ES-I3 (cell line): ENCODE data around the gene VASN.
A peak's percentile ranks its signal among the peaks of the same experiment; 100 is the strongest.

Source experiments
- H3K36me3 ChIP-seq: 2 replicates; pipeline ENCODE4 v1.6.1; 2013; ENCODE audit warnings: mild to moderate bottlenecking, low read length, control low read depth, moderate library complexity; ENCODE audit not compliant: insufficient read depth
- H3K4me1 ChIP-seq: 2 replicates; pipeline ENCODE4 v1.6.1; 2013; ENCODE audit warnings: mild to moderate bottlenecking, control low read depth, low read length; ENCODE audit not compliant: insufficient read depth
- H3K9ac ChIP-seq: 2 replicates; pipeline ENCODE4 v1.6.1; 2013; ENCODE audit warnings: low read depth, mild to moderate bottlenecking, low read length, moderate library complexity
- H3K9me3 ChIP-seq: 2 replicates; pipeline ENCODE4 v1.6.1; 2013; ENCODE audit warnings: mild to moderate bottlenecking, low read length, moderate library complexity; ENCODE audit not compliant: control insufficient read depth, insufficient read depth

VASN gene

GRCh38 chr16:4415538-4416199 is 44.0 kb downstream of the VASN start:
- no peaks in the 10 kb centered on the region for H3K36me3 ChIP-seq
- peak overlapping the region; percentile 93 for H3K9ac ChIP-seq
- peaks cover 7% of the 10 kb centered on the region; the same call in 1 of the 2 replicates for H3K4me1 ChIP-seq
- H3K9me3 ChIP-seq: no peaks in the 10 kb centered on the region

GRCh38 chr16:4416200-4417032 is 44.8 kb downstream of the VASN start, which contains the start of gene CORO7:
Gene CORO7 (minus strand): TSS chr16:4416596. CDS start chr16:4416518, 78 bp downstream.
- Histone ChIP-seq H3K9me3 (no peaks in the 10 kb centered on the region), H3K36me3 (no peaks in the 10 kb centered on the region), H3K4me1 (peaks cover 7% of the 10 kb centered on the region; the same call in 1 of the 2 replicates), H3K9ac (peak within 1 kb of the TSS; percentile 93)

DNA sequence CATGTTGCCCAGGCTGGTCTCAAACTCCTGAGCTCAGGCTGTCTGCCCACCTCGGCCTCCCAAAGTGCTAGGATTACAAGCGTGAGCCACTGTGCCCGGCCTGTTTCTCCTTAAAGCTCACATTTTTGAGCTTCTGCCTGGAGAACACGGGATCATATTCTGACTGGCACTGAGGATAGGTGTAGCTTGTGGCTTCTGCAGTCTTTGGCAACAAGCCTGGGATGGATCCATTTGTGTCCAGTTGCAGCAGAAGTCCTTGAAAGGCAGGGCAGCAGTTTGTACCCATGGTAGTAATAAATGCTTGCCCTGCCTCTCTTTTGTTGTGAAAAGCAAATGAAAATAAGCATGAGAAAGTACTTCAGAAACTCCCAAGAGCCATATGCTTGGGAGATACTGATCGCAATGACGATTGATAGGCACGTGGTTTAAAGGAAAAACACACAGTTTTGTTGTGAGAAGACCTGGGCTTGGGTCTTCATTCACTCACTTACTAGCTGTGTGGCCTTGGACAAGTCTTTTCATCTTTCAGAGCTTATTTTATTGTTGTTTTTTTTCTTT is 47.8 kb downstream of the VASN start:
- Histone ChIP-seq H3K9ac (no peak overlapping the region), H3K4me1 (peaks cover 7% of the 10 kb centered on the region; the same call in 1 of the 2 replicates), H3K36me3 (no peaks in the 10 kb centered on the region), H3K9me3 (no peaks in the 10 kb centered on the region)

DNA sequence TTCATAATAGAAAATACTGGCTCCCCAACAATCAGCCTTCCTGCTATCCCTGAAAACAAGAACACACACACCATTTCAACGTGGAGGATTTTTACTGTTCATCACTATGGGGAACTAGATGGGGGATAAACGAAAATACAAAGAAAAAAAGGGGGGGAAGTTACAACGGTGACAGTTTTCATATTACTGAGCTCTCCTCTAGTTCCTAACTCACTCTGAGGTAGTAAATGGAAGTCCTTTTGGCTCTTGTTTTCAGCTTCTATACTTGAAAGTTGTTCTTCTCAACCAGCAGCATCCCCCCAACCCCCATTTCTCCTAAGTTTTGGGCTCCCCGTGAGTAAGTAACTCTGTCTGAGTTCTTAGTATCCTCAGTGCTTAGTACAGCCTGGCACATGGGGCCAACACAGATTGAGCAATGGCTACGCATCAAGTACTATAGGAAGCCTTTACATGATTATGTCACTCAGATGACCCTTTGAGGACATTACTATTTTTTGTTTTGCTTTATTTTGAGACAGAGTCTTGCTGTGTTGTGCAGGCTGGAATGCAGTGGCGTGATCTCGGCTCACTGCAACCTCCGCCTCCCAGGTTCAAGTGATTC is 49.0 kb downstream of the VASN start:
- Histone ChIP-seq H3K4me1 (no peaks in the 10 kb centered on the region), H3K9ac (no peak overlapping the region), H3K36me3 (no peaks in the 10 kb centered on the region), H3K9me3 (no peaks in the 10 kb centered on the region)

GRCh38 chr16:4425378-4426020 is 53.9 kb downstream of the VASN start, which contains the start of gene DNAJA3:
Gene DNAJA3 (plus strand): TSS chr16:4425868. CDS start chr16:4425882, 14 bp downstream.
- H3K9me3 ChIP-seq: no peaks in the 10 kb centered on the region
- H3K36me3 ChIP-seq: no peaks in the 10 kb centered on the region
- no peaks in the 10 kb centered on the region for H3K4me1 ChIP-seq
- peak within 1 kb of the TSS; percentile 84 for H3K9ac ChIP-seq

GRCh38 chr16:4426021-4426684 is 54.5 kb downstream of the VASN start:
- H3K4me1 ChIP-seq: no peaks in the 10 kb centered on the region
- peaks cover 2% of the 10 kb centered on the region; the same call in 1 of the 2 replicates for H3K36me3 ChIP-seq
- H3K9ac ChIP-seq: peak overlapping the region; percentile 84
- no peaks in the 10 kb centered on the region for H3K9me3 ChIP-seq

GRCh38 chr16:4426722-4427372 is 55.2 kb downstream of the VASN start:
- Histone ChIP-seq H3K36me3 (peaks cover 4% of the 10 kb centered on the region; the same call in 1 of the 2 replicates), H3K9ac (peak overlapping the region; percentile 84; the same call in 1 of the 2 replicates), H3K4me1 (no peaks in the 10 kb centered on the region), H3K9me3 (no peaks in the 10 kb centered on the region)

GRCh38 chr16:4428500-4428899 is 56.9 kb downstream of the VASN start:
- Histone ChIP-seq H3K4me1 (no peaks in the 10 kb centered on the region), H3K9me3 (no peaks in the 10 kb centered on the region), H3K9ac (no peak overlapping the region), H3K36me3 (peaks cover 4% of the 10 kb centered on the region; the same call in 1 of the 2 replicates)

DNA sequence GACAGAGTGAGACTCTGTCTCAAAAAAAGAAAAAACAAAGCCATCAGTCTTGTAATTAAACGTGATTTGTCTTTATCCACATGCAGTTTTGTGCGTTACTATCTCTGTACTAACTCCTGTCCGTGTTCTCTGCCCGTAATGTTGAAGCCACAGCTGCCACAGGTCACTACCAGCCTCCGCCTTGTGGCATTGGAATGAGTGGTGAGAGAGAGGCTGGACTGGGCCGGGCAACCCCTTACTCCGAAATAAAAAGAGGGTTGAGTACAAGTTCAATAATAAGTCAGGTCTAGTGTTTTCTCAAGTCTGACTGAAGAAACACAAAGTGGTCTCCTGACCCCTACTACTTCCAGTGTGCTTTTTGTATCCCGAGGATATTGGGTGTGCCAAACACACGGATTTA is 59.4 kb downstream of the VASN start:
- Histone ChIP-seq H3K4me1 (no peaks in the 10 kb centered on the region), H3K36me3 (peaks cover 4% of the 10 kb centered on the region; the same call in 1 of the 2 replicates), H3K9me3 (no peaks in the 10 kb centered on the region), H3K9ac (no peak overlapping the region)
